ENCODE results near the gene BMPR1B.

Gene BMPR1B

GRCh38 chr4:95183656-95184408 is 426.1 kb downstream of the BMPR1B start:
- no peak overlapping the region for H3K4me3 ChIP-seq (replicated peaks; ENCODE audit: insufficient read depth, low read length)
- no peaks in the 10 kb centered on the region for H3K27me3 ChIP-seq (ENCODE audit: insufficient read depth, poor library complexity, severe bottlenecking)
- no peak overlapping the region for H3K27ac ChIP-seq (replicated peaks)

GRCh38 chr4:95186666-95187065 is 428.9 kb downstream of the BMPR1B start:
- no peak for DNase-seq (ENCODE audit: low read depth in 1 of 2, low spot score in 1 of 2)
- H3K27me3 ChIP-seq (ENCODE audit: insufficient read depth, poor library complexity, severe bottlenecking): no peaks in the 10 kb centered on the region
- no peak for TF ChIP-seq REST (IDR thresholded peaks at IDR 0.05; ENCODE audit: insufficient replicate concordance, low read depth)
- TF ChIP-seq CTCF (IDR thresholded peaks at IDR 0.05; ENCODE audit: insufficient read depth, low read length): no peak
- no peak for TF ChIP-seq POLR2AphosphoS5 (IDR thresholded peaks at IDR 0.05; ENCODE audit: low read depth)
- no peak for TF ChIP-seq SPI1 (IDR thresholded peaks at IDR 0.05; ENCODE audit: borderline replicate concordance, low read depth)
- H3K4me3 ChIP-seq (replicated peaks; ENCODE audit: insufficient read depth, low read length): no peak overlapping the region
- no peak overlapping the region for H3K27ac ChIP-seq (replicated peaks)

More at GRCh38 chr4:95183656-95184408, 426.1 kb downstream of the BMPR1B start:
- DNase-seq (ENCODE audit: low read depth in 1 of 2, low spot score in 1 of 2): no peak
- TF ChIP-seq POLR2AphosphoS5 (IDR thresholded peaks at IDR 0.05; ENCODE audit: low read depth) (no peak), REST (IDR thresholded peaks at IDR 0.05; ENCODE audit: insufficient replicate concordance, low read depth) (no peak), CTCF (IDR thresholded peaks at IDR 0.05; ENCODE audit: insufficient read depth, low read length) (no peak), SPI1 (IDR thresholded peaks at IDR 0.05; ENCODE audit: borderline replicate concordance, low read depth) (no peak), GABPA (IDR thresholded peaks at IDR 0.05; ENCODE audit: low read depth) (no peak)

GRCh38 chr4:95188701-95189370 is 431.1 kb downstream of the BMPR1B start:
- TF ChIP-seq REST (IDR thresholded peaks at IDR 0.05; ENCODE audit: insufficient replicate concordance, low read depth): no peak
- TF ChIP-seq CTCF (IDR thresholded peaks at IDR 0.05; ENCODE audit: insufficient read depth, low read length): no peak
- TF ChIP-seq SPI1 (IDR thresholded peaks at IDR 0.05; ENCODE audit: borderline replicate concordance, low read depth): no peak
- TF ChIP-seq POLR2AphosphoS5 (IDR thresholded peaks at IDR 0.05; ENCODE audit: low read depth): no peak
- TF ChIP-seq GABPA (IDR thresholded peaks at IDR 0.05; ENCODE audit: low read depth): no peak
- no peak for DNase-seq (ENCODE audit: low read depth in 1 of 2, low spot score in 1 of 2)
- Histone ChIP-seq H3K27ac (replicated peaks) (no peak overlapping the region), H3K27me3 (ENCODE audit: insufficient read depth, poor library complexity, severe bottlenecking) (no peaks in the 10 kb centered on the region), H3K4me3 (replicated peaks; ENCODE audit: insufficient read depth, low read length) (no peak overlapping the region)

All from HL-60 (cell line).